Measurements from ENCODE around the gene SMAGP. TPM values are rescaled to one million over a fixed set of nuclear protein-coding genes. Genes with fewer than 3 reads are reported as not detected.
"Not testable (repeated sequence)": the region's sequence is repeated elsewhere in the genome, so short reads cannot be mapped to it uniquely, and the experiment has no call there.

Gene SMAGP
- total RNA-seq, 4 donors from 2014 or later, result 29.5 to 144 (median 104) TPM

DNA sequence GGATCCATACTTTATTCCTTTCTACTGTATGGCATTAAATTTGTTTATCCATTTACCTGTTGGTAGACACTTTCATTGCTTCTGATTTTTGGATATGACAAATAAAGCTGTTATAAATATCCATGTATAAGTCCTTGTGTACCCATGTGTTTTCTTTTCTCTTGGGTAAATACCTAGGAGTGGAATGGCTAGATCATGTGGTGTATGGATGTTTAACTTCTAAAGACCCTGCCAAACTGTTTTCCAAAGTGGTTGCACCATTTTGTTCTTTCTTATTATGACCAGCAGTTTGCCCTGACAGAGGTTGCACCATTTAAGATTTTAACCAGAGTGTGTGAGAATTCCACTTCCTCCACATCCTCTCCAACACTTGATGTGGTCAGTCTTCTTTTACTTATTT, 37.6 kb downstream of the SMAGP start:
- intact Hi-C loops (cut with DNase I; ENCODE audit: low total_unique reads), result no loop called here
- Histone ChIP-seq H3K36me3 (no peaks in the 10 kb centered on the region), H3K9me3 (no peaks in the 10 kb centered on the region), H3K27ac (no peak overlapping the region), H3K4me3 (no peak overlapping the region), H3K27me3 (no peaks in the 10 kb centered on the region), H3K4me1 (peaks cover 0 to under 1% (median 0%) of the 10 kb centered on the region in 4 donors)
- DNase-seq, result no peak
- no peak for TF ChIP-seq EP300 (IDR thresholded peaks at IDR 0.05; ENCODE audit: low read depth)
- in situ Hi-C loops (cut with MboI; ENCODE audit: low pct_ligation_motif_present in 1 of 4, low pct_unique_long_range_greater_than_20kb in 1 of 4, low sequenced_read_pairs in 3 of 4), result no loop called here

DNA sequence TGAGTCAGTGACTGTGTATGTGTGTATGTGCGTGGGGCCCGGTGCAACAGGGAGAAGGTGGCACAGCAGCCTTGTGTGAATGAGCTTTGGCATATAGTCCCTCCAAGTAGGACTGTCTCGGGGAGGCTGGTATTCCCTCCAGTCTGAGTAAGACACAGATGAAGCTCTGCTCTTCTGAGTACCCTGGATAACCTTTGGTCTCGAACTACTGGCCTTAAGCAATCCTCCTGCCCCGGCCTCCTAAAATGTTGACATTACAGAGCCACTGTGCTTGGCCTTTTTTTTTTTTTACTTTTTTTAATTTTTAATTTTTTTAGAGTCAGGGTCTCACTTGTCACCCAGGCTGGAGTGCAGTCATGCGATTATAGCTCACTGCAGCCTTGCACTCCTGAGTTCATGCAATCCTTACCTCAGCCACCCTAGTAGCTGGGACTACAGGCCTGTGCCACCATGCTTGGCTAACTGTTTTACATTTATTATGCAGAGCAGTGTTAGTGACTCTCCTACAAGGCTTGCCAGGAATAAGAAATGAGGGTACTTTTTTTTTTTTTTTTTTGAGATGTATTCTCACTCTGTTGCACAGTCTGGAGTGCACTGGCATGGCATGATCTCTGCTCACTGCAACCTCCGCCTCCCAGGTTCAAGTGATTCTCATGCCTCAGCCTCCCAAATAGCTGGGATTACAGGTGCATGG, 41.0 kb downstream of the SMAGP start:
- intact Hi-C loops (cut with DNase I; ENCODE audit: low total_unique reads) (no loop called here), in situ Hi-C loops (cut with MboI; ENCODE audit: low pct_ligation_motif_present in 1 of 4, low pct_unique_long_range_greater_than_20kb in 1 of 4, low sequenced_read_pairs in 3 of 4) (no loop called here)
- no peak for TF ChIP-seq POLR2AphosphoS5 (IDR thresholded peaks at IDR 0.05)
- no peak for TF ChIP-seq EP300 (IDR thresholded peaks at IDR 0.05; ENCODE audit: low read depth)
- TF ChIP-seq, protein P1, sequence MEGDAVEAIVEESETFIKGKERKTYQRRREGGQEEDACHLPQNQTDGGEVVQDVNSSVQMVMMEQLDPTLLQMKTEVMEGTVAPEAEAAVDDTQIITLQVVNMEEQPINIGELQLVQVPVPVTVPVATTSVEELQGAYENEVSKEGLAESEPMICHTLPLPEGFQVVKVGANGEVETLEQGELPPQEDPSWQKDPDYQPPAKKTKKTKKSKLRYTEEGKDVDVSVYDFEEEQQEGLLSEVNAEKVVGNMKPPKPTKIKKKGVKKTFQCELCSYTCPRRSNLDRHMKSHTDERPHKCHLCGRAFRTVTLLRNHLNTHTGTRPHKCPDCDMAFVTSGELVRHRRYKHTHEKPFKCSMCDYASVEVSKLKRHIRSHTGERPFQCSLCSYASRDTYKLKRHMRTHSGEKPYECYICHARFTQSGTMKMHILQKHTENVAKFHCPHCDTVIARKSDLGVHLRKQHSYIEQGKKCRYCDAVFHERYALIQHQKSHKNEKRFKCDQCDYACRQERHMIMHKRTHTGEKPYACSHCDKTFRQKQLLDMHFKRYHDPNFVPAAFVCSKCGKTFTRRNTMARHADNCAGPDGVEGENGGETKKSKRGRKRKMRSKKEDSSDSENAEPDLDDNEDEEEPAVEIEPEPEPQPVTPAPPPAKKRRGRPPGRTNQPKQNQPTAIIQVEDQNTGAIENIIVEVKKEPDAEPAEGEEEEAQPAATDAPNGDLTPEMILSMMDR (IDR thresholded peaks at IDR 0.05), result no peak
- no peak for TF ChIP-seq POLR2A (IDR thresholded peaks at IDR 0.05)
- Histone ChIP-seq H3K27me3 (no peaks in the 10 kb centered on the region), H3K27ac (no peak overlapping the region), H3K36me3 (no peaks in the 10 kb centered on the region), H3K4me3 (no peak overlapping the region), H3K9me3 (no peaks in the 10 kb centered on the region), H3K4me1 (no peaks in the 10 kb centered on the region)
- WGBS, 2 donors (ENCODE audit: low coverage in 1 of 2), result 92 to 97% methylated on average over 2 to 7 of the region's 7 CpGs
- no peak for DNase-seq

DNA sequence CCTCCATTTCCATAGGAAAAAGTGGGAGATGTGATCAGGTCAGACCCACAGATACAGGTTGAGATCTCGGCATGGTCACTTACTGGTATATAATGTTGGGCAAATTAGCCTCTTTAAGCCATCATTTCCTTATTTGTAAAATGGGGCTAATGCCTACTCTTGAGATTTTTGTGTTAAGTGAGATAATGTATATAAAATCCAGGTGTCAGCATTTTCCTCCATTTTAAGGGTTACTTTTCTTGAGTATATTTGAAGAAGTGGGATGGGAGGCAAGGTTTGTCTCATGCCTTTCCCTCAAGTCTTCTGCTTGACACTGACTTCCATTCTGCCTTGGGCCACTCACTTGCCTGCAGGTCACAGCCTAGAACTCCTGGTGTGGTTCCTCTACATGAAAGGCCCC, 42.3 kb downstream of the SMAGP start:
- no peaks in the 10 kb centered on the region for H3K4me1 ChIP-seq
- no peaks in the 10 kb centered on the region for H3K36me3 ChIP-seq
- no peaks in the 10 kb centered on the region for H3K27me3 ChIP-seq
- no peak for TF ChIP-seq POLR2A (IDR thresholded peaks at IDR 0.05)
- no peak for TF ChIP-seq POLR2AphosphoS5 (IDR thresholded peaks at IDR 0.05)
- TF ChIP-seq EP300 (IDR thresholded peaks at IDR 0.05; ENCODE audit: low read depth), result no peak
- TF ChIP-seq, protein P1 (IDR thresholded peaks at IDR 0.05), result no peak
- no peaks in the 10 kb centered on the region for H3K9me3 ChIP-seq
- in situ Hi-C loops (cut with MboI; ENCODE audit: low pct_ligation_motif_present in 1 of 4, low pct_unique_long_range_greater_than_20kb in 1 of 4, low sequenced_read_pairs in 3 of 4), result no loop called here
- no peak overlapping the region for H3K27ac ChIP-seq
- intact Hi-C loops (cut with DNase I; ENCODE audit: low total_unique reads), result no loop called here
- no peak overlapping the region for H3K4me3 ChIP-seq
- 95 to 100% methylated on average over 1 of the region's 1 CpG for WGBS, 2 donors (ENCODE audit: low coverage in 1 of 2)
- no peak for DNase-seq

DNA sequence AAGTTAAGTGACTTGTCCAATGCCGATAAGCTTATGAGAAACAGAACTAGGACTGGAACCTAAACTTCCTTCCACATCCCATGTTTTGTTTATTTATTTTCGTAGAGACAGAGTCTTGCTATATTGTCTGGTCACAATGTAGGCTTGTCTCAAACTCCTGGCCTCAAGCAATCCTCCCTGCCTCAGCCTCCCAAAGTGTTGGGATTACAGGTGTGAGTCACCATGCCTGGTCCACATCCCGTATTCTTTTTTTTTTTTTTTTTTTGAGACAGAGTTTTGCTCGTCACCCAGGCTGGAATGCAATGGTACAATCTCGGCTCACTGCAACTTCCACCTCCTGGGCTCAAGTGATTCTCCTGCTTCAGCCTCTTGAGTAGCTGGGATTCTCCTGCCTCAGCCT, 43.1 kb downstream of the SMAGP start:
- H3K4me1 ChIP-seq; in situ Hi-C loops (cut with MboI; ENCODE audit: low pct_ligation_motif_present in 1 of 4, low pct_unique_long_range_greater_than_20kb in 1 of 4, low sequenced_read_pairs in 3 of 4): not testable (repeated sequence)

DNA sequence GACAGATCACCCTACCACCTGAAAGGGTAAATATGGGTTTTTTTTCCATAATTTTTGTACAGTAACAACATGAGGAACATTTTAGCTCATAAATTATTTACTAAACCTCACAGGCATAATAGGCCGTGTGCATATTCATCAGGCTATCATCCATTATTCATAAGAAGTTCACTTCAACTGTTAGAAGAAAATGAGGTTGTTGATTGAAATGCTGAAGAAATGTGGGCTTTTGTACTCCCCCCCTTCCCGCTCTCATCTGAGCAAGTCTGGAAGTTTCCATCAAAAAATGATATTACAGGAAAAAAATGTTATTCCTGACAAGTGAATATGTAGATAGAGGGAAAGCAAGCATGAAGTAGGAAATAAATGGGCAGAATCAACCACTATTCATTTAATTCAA, 44.4 kb downstream of the SMAGP start:
- Histone ChIP-seq H3K36me3 (no peaks in the 10 kb centered on the region), H3K27me3 (no peaks in the 10 kb centered on the region), H3K9me3 (no peaks in the 10 kb centered on the region), H3K27ac (no peak overlapping the region), H3K4me3 (no peak overlapping the region), H3K4me1 (no peaks in the 10 kb centered on the region)
- no peak for TF ChIP-seq EP300 (IDR thresholded peaks at IDR 0.05; ENCODE audit: low read depth)
- TF ChIP-seq, protein P1 (IDR thresholded peaks at IDR 0.05), result no peak
- no peak for TF ChIP-seq POLR2AphosphoS5 (IDR thresholded peaks at IDR 0.05)
- no peak for TF ChIP-seq POLR2A (IDR thresholded peaks at IDR 0.05)
- in situ Hi-C loops (cut with MboI; ENCODE audit: low pct_ligation_motif_present in 1 of 4, low pct_unique_long_range_greater_than_20kb in 1 of 4, low sequenced_read_pairs in 3 of 4), result no loop called here
- intact Hi-C loops (cut with DNase I; ENCODE audit: low total_unique reads), result no loop called here
- DNase-seq, result no peak
- WGBS, 2 donors (ENCODE audit: low coverage in 1 of 2), result 94 to 95% methylated on average over 2 of the region's 2 CpGs

More for the DNA sequence above, 43.1 kb downstream of the SMAGP start:
- H3K27ac ChIP-seq; H3K4me3 ChIP-seq; H3K27me3 ChIP-seq; intact Hi-C loops (cut with DNase I; ENCODE audit: low total_unique reads); H3K9me3 ChIP-seq; H3K36me3 ChIP-seq; DNase-seq: not testable (repeated sequence)
- WGBS, 2 donors (ENCODE audit: low coverage in 1 of 2), result 67 to 83% methylated on average over 3 to 5 of the region's 5 CpGs
